K562 (cell line): ENCODE results near the gene C8A. TPM values are rescaled to one million over a fixed set of nuclear protein-coding genes. Genes with fewer than 3 reads are reported as not detected.

ENCODE experiments used
- ATAC-seq: fragments of 200-7000 bp; cut with Tn5 transposase; 3 replicates; pipeline ENCODE4 v1.9.1; 2020; ENCODE audit warnings: moderate library complexity
- BruUV-seq: library from RNA; stranded (reverse); fragments of 400-500 nt; replicated peaks from 2 replicates; lab custom pipeline; 2021; lab: Mats Ljungman, UMichigan
- CTCF ChIA-PET: fragments of 300-600 bp; formaldehyde crosslinking; extraction: SDS; loops from one replicate; lab custom pipeline; 2021; ENCODE audit warnings: low intra/inter-chr PET ratio; lab: Yijun Ruan, JAX
- POLR2A ChIA-PET: fragments of 300-600, 350-650 bp; sonication (Branson Sonifier 250); formaldehyde crosslinking; extraction: SDS; loops from one replicate; lab custom pipeline; 2021; ENCODE audit warnings: antibody characterized with exemption, inconsistent platforms; lab: Yijun Ruan, JAX
- DNase-seq, 4 experiments: peaks; one replicate each; pipeline versions ENCODE4 v3.0.0 to v3.0.0-alpha.2; 2011 to 2018; ENCODE audit warnings: low spot score in 3 of 4, mixed read lengths in 3 of 4; ENCODE audit errors: extremely low read depth in 1 of 4
- FAIRE-seq: peaks from 2 replicates; lab custom pipeline; 2011; peaks lifted over from hg19 to GRCh38; lab: Jason Lieb, UNC
- H2AFZ ChIP-seq: 2 replicates; pipeline ENCODE4 v1.6.0; 2011; ENCODE audit warnings: low read depth, low read length, control low read depth, inconsistent platforms
- H3K27ac ChIP-seq: fragments of 200-600 bp; 3 replicates; pipeline ENCODE4 v1.8.0; 2011; ENCODE audit warnings: low read depth, mild to moderate bottlenecking, control low read depth, inconsistent platforms, low read length, moderate library complexity, mixed read lengths; ENCODE audit errors: extremely low read depth
- H3K27me3 ChIP-seq, 2 experiments: fragments of 300-600 bp in 1 of 2; 2 replicates in 1 of 2; 3 replicates in 1 of 2; pipeline versions ENCODE4 v1.6.0 to v1.8.0; 2011; ENCODE audit warnings: inconsistent platforms in 2 of 2, low read length in 2 of 2, mild to moderate bottlenecking in 1 of 2, mixed read lengths in 1 of 2, moderate library complexity in 1 of 2; ENCODE audit not compliant: control insufficient read depth in 2 of 2, insufficient read depth in 2 of 2
- H3K36me3 ChIP-seq: fragments of 300-600 bp; 3 replicates; pipeline ENCODE4 v1.8.0; 2011; ENCODE audit warnings: mild to moderate bottlenecking, low read length, inconsistent platforms; ENCODE audit not compliant: control insufficient read depth, insufficient read depth
- H3K4me1 ChIP-seq, 2 experiments: fragments of 200-600 bp in 1 of 2; replicated peaks in 1 of 2; 2 replicates in 1 of 2; 3 replicates in 1 of 2; pipeline versions ENCODE4 v1.5.1 to v1.8.0; 2011; ENCODE audit warnings: inconsistent platforms in 2 of 2, low read length in 2 of 2, mild to moderate bottlenecking in 1 of 2, mixed read lengths in 1 of 2, moderate library complexity in 1 of 2; ENCODE audit not compliant: control insufficient read depth in 2 of 2, insufficient read depth in 2 of 2
- H3K4me2 ChIP-seq: 2 replicates; pipeline ENCODE4 v1.6.1; 2011; ENCODE audit warnings: low read length, control low read depth, inconsistent platforms, mixed read lengths; ENCODE audit not compliant: insufficient read depth
- H3K4me3 ChIP-seq: fragments of 200-600 bp; sonication (generic), shearing (Covaris generic); 2 replicates; pipeline ENCODE4 v1.5.1; 2016; ENCODE audit warnings: control low read depth, inconsistent platforms
- H3K79me2 ChIP-seq: fragments of 200-600 bp; 3 replicates; pipeline ENCODE4 v1.8.0; 2011; ENCODE audit warnings: low read length, inconsistent platforms; ENCODE audit not compliant: control insufficient read depth, insufficient read depth
- H3K9ac ChIP-seq, 2 experiments: 2 replicates each; pipeline versions ENCODE4 v1.6.0 to v1.6.1; 2011; ENCODE audit warnings: low read depth in 2 of 2, low read length in 2 of 2, control low read depth in 1 of 2, inconsistent platforms in 1 of 2, mild to moderate bottlenecking in 1 of 2, mixed read lengths in 1 of 2; ENCODE audit not compliant: insufficient read depth in 1 of 2
- H3K9me1 ChIP-seq: one replicate; pipeline ENCODE4 v1.6.0; 2011; ENCODE audit warnings: inconsistent platforms, mild to moderate bottlenecking, low read length, moderate library complexity; ENCODE audit not compliant: control insufficient read depth, insufficient read depth
- H3K9me3 ChIP-seq: replicated peaks from 2 replicates; pipeline ENCODE4 v1.5.1; 2011; ENCODE audit warnings: low read depth, low read length, inconsistent platforms; ENCODE audit not compliant: control insufficient read depth, insufficient read depth
- H4K20me1 ChIP-seq: replicated peaks from 2 replicates; pipeline ENCODE4 v1.6.1; 2011; ENCODE audit warnings: low read length, inconsistent platforms, mixed read lengths; ENCODE audit not compliant: control insufficient read depth, insufficient read depth
- CBX2 ChIP-seq: fragments of 200-600 bp; sonication (generic); IDR thresholded peaks from one replicate; pipeline ENCODE4 v1.6.1; 2012; ENCODE audit warnings: mild to moderate bottlenecking, low read length, inconsistent platforms; ENCODE audit not compliant: insufficient read depth, poor library complexity, severe bottlenecking
- HCFC1 ChIP-seq: IDR thresholded peaks from 2 replicates; pipeline ENCODE4 v1.6.1; 2012; ENCODE audit warnings: low read depth, low read length, improper control_type of control experiment
- MAX ChIP-seq: sonication (generic); formaldehyde crosslinking; IDR thresholded peaks from 2 replicates; pipeline ENCODE4 v1.9.0; 2022; ENCODE audit warnings: mild to moderate bottlenecking, missing genetic modification reagents
- PRMT5 ChIP-seq: sonication (generic); formaldehyde crosslinking; IDR thresholded peaks from 2 replicates; pipeline ENCODE4 v1.5.0; 2020; ENCODE audit warnings: missing genetic modification reagents
- TEAD4 ChIP-seq, 2 experiments: sonication (generic) in 1 of 2; formaldehyde crosslinking in 1 of 2; IDR thresholded peaks; 2 replicates each; pipeline versions ENCODE4 v1.6.1 to v1.8.0; 2012 to 2022; ENCODE audit warnings: borderline replicate concordance in 1 of 2, inconsistent platforms in 1 of 2, low read length in 1 of 2, mild to moderate bottlenecking in 1 of 2, missing genetic modification reagents in 1 of 2
- THRA ChIP-seq: fragments of 450-650 bp; IDR thresholded peaks from 2 replicates; pipeline ENCODE4 v1.6.1; 2017; ENCODE audit warnings: mild to moderate bottlenecking, moderate library complexity
- ZBTB8A ChIP-seq: fragments of 450-650 bp; IDR thresholded peaks from 2 replicates; pipeline ENCODE4 v1.6.1; 2018; ENCODE audit warnings: mild to moderate bottlenecking, moderate library complexity; ENCODE audit not compliant: partially characterized antibody
- ZNF444 ChIP-seq: fragments of 250-450 bp; sonication (Bioruptor Pico); IDR thresholded peaks from 2 replicates; pipeline ENCODE4 v1.4.0; 2020; ENCODE audit warnings: mild to moderate bottlenecking, moderate library complexity
- WGBS: fragments of 100-300 bp; shearing (Covaris generic); methylation state at CpG from one replicate; pipeline ENCODE4 v1.1.6; 2016; ENCODE audit warnings: low coverage, mixed read lengths; ENCODE audit not compliant: insufficient coverage; ENCODE audit errors: missing lambda C conversion rate; 5-methylcytosine and 5-hydroxymethylcytosine counted together
- in situ Hi-C: fragments of 300-500 bp; cut with MboI; formaldehyde crosslinking; loops from 4 replicates; pipeline ENCODE4 v1.15.0; 2018; ENCODE audit warnings: inconsistent platforms, mixed read lengths
- intact Hi-C: fragments of 100-400 bp; cut with micrococcal nuclease; formaldehyde crosslinking; loops from 2 replicates; pipeline ENCODE4 v1.14.2; 2022
- polyA plus RNA-seq, 8 experiments: library from polyadenylated mRNA; depleted of rRNA in 4 of 8; stranded (reverse) in 5 of 8; unstranded in 3 of 8; fragments of >200 nt; fragmentation: Nextera tagmentation in 2 of 8; fragmentation: Illumina TruSeq in 1 of 8; extraction: Ambion mirVana in 2 of 8; extraction: Trizol in 1 of 8; gene quantifications; 2 replicates each; pipeline versions ENCODE4 v1.2.1 to v1.2.3, GENCODE V29; 2011 to 2014; ENCODE audit warnings: inconsistent platforms in 1 of 8, missing spikeins in 1 of 8
- total RNA-seq, 7 experiments: library from RNA; depleted of rRNA in 6 of 7; stranded (reverse); fragments of >200 nt in 6 of 7; fragmentation: Illumina TruSeq in 2 of 7; extraction: Trizol in 2 of 7; gene quantifications; 2 replicates each; pipeline versions ENCODE4 v1.2.1 to v1.2.3, GENCODE V29; 2011 to 2021; ENCODE audit warnings: low replicate concordance in 1 of 7
- TF ChIP-seq, protein P1 (sequence below): sonication (generic); formaldehyde crosslinking; IDR thresholded peaks from 2 replicates; pipeline ENCODE4 v1.8.1; 2023; ENCODE audit warnings: mild to moderate bottlenecking, missing genetic modification reagents

Gene C8A
- total and polyA plus RNA-seq, 9 of the 15 experiments (the other 6 are each of a cell fraction or from before 2014, with no cell fraction given), result 0.09 TPM; not detected in 8

DNA sequence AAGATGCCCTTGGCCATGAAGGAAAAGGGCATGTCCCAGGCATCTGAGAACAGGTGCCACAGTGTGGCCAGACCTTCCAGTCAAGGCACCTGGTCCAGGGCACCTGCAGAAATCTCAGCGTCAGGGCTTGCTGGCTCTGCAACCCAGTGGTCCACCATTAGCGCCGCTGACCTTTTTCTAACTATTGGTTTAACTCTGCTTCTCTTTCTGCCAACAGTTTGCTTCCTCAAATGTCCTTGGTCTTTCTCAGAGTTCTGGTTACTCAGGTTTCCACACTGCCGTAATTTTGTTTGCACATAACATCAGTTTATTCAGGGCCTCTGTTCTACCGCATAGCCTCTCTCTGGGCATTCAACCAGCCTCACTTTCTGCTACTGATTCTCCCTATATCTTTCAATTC, 18.9 kb upstream of the C8A start:
- BruUV-seq, result no TSS peak
- no peaks in the 10 kb centered on the region for H3K4me1 ChIP-seq
- no peaks in the 10 kb centered on the region for H3K9me1 ChIP-seq
- FAIRE-seq, result no peak
- no peak overlapping the region for H3K4me2 ChIP-seq
- no peaks in the 10 kb centered on the region for H4K20me1 ChIP-seq
- in situ Hi-C loops (loop anchor here (25.0 kb wide), 1 partner anchor 1202 kb away; no protein-coding TSS in a partner anchor), intact Hi-C loops (no loop called here)
- H3K36me3 ChIP-seq, result no peaks in the 10 kb centered on the region
- ChIA-PET CTCF (no interaction called here), POLR2A (no interaction called here)
- H3K79me2 ChIP-seq, result no peaks in the 10 kb centered on the region
- WGBS, result 2% methylated on average over 5 of the region's 5 CpGs
- peaks cover 0 to 5% of the 10 kb centered on the region in 2 experiments; a peak in 2 of 5 replicates for H3K27me3 ChIP-seq
- H2AFZ ChIP-seq, result no peak overlapping the region
- H3K27ac ChIP-seq, result no peak overlapping the region
- no peak overlapping the region for H3K4me3 ChIP-seq
- no peak for ATAC-seq
- DNase-seq, result no peak
- no peak overlapping the region for H3K9ac ChIP-seq
- H3K9me3 ChIP-seq, result no peaks in the 10 kb centered on the region
- TF ChIP-seq CBX2 (no peak), MAX (CRISPR knock-in tag) (no peak), TEAD4 (IDR thresholded peaks at IDR 0.05; ENCODE audit: low read length) (no peak), TEAD4 (CRISPR knock-in tag; IDR thresholded peaks at IDR 0.05; ENCODE audit: borderline replicate concordance) (no peak), HCFC1 (no peak), ZBTB8A (no peak), ZNF444 (CRISPR knock-in tag) (no peak), THRA (no peak), PRMT5 (CRISPR knock-in tag) (no peak)
- TF ChIP-seq, protein P1, sequence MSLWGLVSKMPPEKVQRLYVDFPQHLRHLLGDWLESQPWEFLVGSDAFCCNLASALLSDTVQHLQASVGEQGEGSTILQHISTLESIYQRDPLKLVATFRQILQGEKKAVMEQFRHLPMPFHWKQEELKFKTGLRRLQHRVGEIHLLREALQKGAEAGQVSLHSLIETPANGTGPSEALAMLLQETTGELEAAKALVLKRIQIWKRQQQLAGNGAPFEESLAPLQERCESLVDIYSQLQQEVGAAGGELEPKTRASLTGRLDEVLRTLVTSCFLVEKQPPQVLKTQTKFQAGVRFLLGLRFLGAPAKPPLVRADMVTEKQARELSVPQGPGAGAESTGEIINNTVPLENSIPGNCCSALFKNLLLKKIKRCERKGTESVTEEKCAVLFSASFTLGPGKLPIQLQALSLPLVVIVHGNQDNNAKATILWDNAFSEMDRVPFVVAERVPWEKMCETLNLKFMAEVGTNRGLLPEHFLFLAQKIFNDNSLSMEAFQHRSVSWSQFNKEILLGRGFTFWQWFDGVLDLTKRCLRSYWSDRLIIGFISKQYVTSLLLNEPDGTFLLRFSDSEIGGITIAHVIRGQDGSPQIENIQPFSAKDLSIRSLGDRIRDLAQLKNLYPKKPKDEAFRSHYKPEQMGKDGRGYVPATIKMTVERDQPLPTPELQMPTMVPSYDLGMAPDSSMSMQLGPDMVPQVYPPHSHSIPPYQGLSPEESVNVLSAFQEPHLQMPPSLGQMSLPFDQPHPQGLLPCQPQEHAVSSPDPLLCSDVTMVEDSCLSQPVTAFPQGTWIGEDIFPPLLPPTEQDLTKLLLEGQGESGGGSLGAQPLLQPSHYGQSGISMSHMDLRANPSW (CRISPR knock-in tag), result no peak
